Choroid plexus epithelial cell (primary cell): ENCODE data around the gene HSPA12B.

Source experiments
- DNase-seq: peaks from one replicate; pipeline ENCODE4 v3.0.0-alpha.2; 2010; ENCODE audit warnings: low read depth
- H3K4me3 ChIP-seq: 2 replicates; pipeline ENCODE4 v1.5.1; 2011; ENCODE audit warnings: low read depth, mild to moderate bottlenecking, control low read depth, low read length, moderate library complexity
- TF ChIP-seq, protein P1 (sequence below): conservative IDR thresholded peaks from 2 replicates; pipeline ENCODE4 v1.5.1; 2011; ENCODE audit warnings: low read depth, mild to moderate bottlenecking, control low read depth, inconsistent platforms, low read length, moderate library complexity

The HSPA12B gene

DNA sequence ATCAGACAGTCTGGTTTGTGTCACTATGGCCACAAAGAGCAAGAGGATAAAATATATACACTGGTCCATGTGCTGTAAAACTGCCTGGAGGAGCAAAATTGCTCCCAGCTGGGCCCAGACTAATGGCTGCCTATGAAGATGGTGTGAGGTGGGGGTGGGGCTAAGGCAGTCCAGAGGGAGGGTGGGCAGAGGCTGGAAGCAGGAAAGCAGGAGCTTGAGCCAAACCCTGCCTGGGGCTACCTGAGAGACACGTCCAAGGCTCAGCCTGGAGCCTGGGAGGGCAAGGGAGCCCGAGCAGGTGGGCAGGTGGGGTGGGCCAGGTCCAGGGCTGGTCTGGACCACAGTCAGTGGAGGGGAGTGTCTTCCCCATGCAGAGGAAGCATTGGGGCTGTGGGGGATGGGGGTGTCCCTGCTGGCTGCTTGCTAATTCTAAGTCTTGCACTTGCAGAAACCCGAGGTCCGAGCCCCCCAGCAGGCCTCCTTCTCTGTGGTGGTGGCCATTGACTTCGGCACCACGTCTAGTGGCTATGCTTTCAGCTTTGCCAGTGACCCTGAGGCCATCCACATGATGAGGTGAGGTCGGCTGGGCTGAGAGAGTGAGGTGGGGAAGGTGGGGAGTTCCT is 9.5 kb downstream of the HSPA12B start:
- no peak overlapping the region for H3K4me3 ChIP-seq
- no peak for DNase-seq
- TF ChIP-seq, protein P1, sequence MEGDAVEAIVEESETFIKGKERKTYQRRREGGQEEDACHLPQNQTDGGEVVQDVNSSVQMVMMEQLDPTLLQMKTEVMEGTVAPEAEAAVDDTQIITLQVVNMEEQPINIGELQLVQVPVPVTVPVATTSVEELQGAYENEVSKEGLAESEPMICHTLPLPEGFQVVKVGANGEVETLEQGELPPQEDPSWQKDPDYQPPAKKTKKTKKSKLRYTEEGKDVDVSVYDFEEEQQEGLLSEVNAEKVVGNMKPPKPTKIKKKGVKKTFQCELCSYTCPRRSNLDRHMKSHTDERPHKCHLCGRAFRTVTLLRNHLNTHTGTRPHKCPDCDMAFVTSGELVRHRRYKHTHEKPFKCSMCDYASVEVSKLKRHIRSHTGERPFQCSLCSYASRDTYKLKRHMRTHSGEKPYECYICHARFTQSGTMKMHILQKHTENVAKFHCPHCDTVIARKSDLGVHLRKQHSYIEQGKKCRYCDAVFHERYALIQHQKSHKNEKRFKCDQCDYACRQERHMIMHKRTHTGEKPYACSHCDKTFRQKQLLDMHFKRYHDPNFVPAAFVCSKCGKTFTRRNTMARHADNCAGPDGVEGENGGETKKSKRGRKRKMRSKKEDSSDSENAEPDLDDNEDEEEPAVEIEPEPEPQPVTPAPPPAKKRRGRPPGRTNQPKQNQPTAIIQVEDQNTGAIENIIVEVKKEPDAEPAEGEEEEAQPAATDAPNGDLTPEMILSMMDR = no peak

DNA sequence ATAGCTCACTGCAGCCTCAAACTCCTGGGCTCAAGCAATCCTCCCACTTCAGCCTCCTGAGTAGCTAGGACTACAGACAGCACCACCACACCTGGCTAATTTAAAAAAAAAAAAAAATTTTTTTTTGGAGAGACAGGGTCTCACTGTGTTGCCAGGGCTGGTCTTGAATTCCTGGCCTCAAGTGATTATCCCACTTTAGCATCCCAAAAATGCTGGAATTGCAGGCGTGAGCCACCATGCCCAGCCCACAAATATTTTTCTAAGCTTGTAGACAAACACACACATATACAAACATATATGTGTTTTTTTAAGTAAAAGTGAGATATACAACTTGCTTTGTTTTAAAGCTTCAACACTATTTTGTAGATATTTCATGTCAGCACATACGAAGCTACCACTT is 10.8 kb downstream of the HSPA12B start:
- H3K4me3 ChIP-seq = no peak overlapping the region
- DNase-seq = no peak
- TF ChIP-seq, protein P1 = no peak

DNA sequence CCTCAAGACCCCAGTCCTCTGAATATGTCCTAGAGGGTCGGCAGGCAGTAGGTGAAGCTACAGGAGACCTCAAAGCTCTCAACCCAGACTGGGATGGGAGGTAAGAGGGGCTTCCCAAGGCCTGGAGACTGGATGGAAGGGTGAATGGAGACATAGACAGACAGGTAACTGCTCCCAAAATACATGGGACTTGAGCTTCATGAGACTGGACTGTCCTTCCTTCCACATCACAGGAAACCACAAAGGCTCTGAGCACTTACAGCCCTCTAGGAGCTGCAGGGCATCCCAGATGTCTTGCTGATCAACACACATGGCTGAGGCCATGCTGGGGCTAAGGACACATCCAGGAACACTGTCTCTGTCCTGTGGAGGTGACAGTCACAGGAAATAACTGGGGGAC is 11.6 kb downstream of the HSPA12B start:
- no peak for DNase-seq
- TF ChIP-seq, protein P1 = no peak
- H3K4me3 ChIP-seq = no peak overlapping the region

DNA sequence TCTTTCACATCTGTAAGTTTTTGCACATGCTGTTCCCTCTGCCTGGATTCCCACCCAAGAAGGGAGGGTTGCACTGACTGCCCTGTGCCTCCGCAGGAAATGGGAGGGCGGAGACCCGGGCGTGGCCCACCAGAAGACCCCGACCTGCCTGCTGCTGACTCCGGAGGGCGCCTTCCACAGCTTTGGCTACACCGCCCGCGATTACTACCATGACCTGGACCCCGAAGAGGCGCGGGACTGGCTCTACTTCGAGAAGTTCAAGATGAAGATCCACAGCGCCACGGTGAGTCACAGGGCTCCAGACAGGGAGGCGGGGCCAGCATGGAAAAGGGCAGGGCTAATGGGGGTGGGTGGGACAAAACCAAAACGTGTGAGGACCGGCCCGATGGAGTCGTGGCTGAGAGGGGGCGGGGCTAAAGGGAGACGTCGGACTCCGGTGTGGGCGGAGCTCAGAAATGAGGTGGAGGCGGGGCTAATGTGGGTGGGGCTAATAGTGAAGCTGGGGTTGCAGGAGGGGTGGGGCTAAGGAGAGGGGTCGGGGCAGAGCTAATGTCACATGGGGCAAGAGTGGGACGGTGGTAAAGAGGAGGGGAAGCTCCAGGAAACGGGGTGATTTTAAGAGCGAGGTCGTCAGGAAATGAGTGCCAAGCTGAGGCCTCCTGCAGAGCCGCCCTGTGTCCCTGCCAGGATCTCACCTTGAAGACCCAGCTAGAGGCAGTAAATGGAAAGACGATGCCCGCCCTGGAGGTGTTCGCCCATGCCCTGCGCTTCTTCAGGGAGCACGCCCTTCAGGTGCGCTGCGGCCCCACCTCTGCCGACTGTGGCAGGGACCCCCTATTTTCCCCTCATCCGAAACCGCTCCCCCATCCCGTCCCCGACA is 12.6 kb downstream of the HSPA12B start:
- TF ChIP-seq, protein P1 = no peak
- DNase-seq = peak; percentile 32
- no peak overlapping the region for H3K4me3 ChIP-seq

DNA sequence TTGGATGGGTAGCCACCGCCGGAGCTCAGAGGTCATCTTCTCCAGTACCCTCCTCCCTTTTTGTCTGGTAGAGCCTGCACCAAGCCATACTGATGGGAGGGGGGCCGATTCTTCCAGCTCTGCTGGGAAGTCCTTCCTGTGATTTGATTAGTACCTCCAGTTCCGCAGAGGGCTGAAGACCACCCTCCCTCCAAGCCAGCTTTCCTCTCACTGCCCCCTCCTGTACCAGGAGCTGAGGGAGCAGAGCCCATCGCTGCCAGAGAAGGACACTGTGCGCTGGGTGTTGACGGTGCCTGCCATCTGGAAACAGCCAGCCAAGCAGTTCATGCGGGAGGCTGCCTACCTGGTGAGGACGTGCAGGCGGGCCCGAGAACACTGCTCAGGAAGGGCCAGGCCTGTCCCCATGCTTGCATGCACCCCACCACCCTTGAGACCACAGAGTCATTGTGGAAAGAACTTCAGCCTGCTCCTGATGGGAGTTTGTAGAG is 13.2 kb downstream of the HSPA12B start:
- no peak overlapping the region for H3K4me3 ChIP-seq
- TF ChIP-seq, protein P1 = no peak
- DNase-seq = no peak

DNA sequence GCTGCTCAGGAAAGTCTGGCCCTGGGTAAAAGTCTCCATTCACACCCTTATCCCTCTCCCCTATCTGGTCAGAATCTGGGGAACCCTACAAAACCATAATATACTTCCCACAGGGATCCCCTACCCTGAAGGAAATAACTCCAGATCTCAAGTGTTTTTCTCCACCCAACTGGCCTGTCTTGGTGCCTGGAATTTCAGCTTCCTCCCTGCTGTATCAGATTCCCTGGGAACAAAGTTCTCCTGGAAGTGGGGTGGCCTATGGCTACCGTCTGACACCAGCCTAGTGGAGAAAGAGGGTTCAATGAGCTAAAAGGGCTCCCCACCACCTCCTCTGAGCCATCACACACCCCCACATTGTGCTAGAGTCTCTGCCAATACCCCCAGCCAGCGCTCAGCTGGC is 15.0 kb downstream of the HSPA12B start:
- TF ChIP-seq, protein P1 = no peak
- H3K4me3 ChIP-seq = no peak overlapping the region
- no peak for DNase-seq

DNA sequence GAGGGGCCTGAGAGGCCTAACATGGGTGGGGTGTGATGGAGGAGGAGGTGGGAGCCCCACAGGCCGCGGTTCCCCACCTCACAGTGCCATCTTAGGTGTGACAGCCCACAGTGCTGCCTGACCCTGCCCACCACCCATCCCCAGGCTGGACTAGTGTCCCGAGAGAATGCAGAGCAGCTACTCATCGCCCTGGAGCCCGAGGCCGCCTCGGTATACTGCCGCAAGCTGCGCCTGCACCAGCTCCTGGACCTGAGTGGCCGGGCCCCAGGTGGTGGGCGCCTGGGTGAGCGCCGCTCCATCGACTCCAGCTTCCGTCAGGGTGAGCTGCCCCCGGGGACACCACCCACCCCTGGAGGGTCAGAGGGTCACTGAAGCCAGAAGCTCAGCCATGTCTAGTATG is 15.6 kb downstream of the HSPA12B start:
- H3K4me3 ChIP-seq = no peak overlapping the region
- TF ChIP-seq, protein P1 = no peak
- no peak for DNase-seq
